HG03159 (cell line): ENCODE data around the gene CHTF18.
"Not testable (repeated sequence)": the region's sequence is repeated elsewhere in the genome, so short reads cannot be mapped to it uniquely, and the experiment has no call there.

Source experiments
- ATAC-seq: cut with Tn5 transposase; IDR thresholded peaks from one replicate; pipeline ENCODE4 v1.9.1; 2021; ENCODE audit warnings: mild to moderate bottlenecking, moderate library complexity; ENCODE audit not compliant: unreplicated experiment

The CHTF18 gene

GRCh38 chr16:825341-826061, 37.1 kb downstream of the CHTF18 start:
- ATAC-seq, result no peak

- no peak for ATAC-seq
Measured at GRCh38 chr16:827513-827912, 39.1 kb downstream of the CHTF18 start.

- ATAC-seq, result no peak
Measured at GRCh38 chr16:828891-829290, 40.5 kb downstream of the CHTF18 start.

- ATAC-seq, result no peak
Measured at GRCh38 chr16:830107-830870, 41.9 kb downstream of the CHTF18 start.

- ATAC-seq, result no peak
Measured at GRCh38 chr16:830871-831570, 42.6 kb downstream of the CHTF18 start.

GRCh38 chr16:831571-832413, 43.4 kb downstream of the CHTF18 start:
- ATAC-seq, result no peak

- no peak for ATAC-seq
Measured at GRCh38 chr16:832652-833336, 44.4 kb downstream of the CHTF18 start.

GRCh38 chr16:833411-833810, 45.0 kb downstream of the CHTF18 start:
- ATAC-seq, result no peak

- ATAC-seq, result no peak
Measured at GRCh38 chr16:835373-835772, 47.0 kb downstream of the CHTF18 start.

GRCh38 chr16:836221-836620, 47.8 kb downstream of the CHTF18 start:
- ATAC-seq, result no peak

- not testable (repeated sequence) for ATAC-seq
Measured at GRCh38 chr16:836822-837221, 48.4 kb downstream of the CHTF18 start.

- no peak for ATAC-seq
Measured at GRCh38 chr16:838741-839140, 50.3 kb downstream of the CHTF18 start.

- no peak for ATAC-seq
Measured at GRCh38 chr16:839643-840408, 51.4 kb downstream of the CHTF18 start.

GRCh38 chr16:840561-841454, 52.4 kb downstream of the CHTF18 start:
- ATAC-seq, result no peak

- ATAC-seq, result no peak
Measured at GRCh38 chr16:841455-842060, 53.1 kb downstream of the CHTF18 start.

GRCh38 chr16:842061-842476, 53.6 kb downstream of the CHTF18 start:
- ATAC-seq, result no peak

- ATAC-seq, result no peak
Measured at GRCh38 chr16:842711-843560, 54.5 kb downstream of the CHTF18 start.
